Inflammatory macrophage treated with lipopolysaccharide for 1 hour (primary cell): ENCODE measurements around the gene YEATS2.
"Not testable (repeated sequence)": the region's sequence is repeated elsewhere in the genome, so short reads cannot be mapped to it uniquely, and the experiment has no call there.

ENCODE experiments used
- DNase-seq, 2 donors: peaks; one replicate each; pipeline ENCODE4 v3.0.0-alpha.2; 2020 to 2022

Gene YEATS2

DNA sequence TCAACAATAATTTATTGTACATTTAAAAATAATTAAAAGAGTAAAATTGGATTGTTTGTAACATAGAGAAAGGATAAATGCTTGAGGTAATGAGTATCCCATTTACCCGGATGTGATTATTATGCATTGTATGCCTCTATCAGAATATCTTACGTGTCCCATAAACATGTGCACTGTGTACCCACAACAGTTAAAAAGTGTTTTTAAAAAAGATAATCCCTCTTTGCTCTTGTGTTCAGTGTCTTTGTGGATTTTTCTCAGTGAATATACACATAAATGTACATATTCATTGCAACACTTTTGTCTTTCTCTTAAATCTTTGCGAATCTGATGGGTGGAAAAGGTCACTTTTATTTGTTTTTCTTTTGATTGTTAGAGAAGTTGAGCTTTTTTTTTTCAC lies 20.4 kb downstream of the YEATS2 start:
- no peak for DNase-seq

DNA sequence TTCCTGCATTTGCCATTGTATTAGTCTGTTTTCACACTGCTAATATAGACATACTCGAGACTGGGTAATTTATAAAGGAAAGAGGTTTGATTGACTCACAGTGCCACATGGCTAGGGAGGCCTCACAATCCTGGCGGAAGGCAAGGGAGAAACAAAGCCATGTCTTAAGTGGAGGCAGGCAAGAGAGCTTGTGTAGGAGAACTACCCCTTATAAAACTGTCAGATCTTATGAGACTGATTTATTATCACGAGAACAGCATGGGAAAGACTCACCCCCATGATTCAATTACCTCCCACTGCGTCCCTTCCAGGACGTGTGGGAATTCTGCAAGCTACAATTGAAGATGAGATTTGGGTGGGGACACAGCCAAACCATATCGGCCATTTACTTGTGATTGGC lies 27.8 kb downstream of the YEATS2 start:
- DNase-seq, result no peak

GRCh38 chr3:183728204-183728603 lies 30.6 kb downstream of the YEATS2 start:
- no peak for DNase-seq

DNA sequence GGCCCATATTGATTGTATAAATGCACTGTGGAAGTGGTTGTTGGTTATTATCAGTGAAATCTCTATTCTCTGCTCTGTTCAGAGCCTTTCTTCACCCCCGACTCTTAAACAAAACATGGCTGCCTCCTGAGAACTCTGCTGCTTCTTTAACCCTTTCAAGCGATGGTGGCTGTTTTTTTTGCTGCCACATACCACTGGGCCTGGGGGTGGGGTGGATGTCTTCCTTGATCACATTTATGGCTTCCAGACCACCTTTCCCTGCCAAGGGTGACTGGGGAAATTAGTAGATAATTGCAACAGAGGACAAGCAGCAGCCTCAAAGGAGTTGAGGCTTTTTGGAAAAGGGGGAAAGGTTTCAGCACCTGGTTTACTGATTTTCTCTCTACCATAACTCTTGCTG lies 32.8 kb downstream of the YEATS2 start:
- DNase-seq, result no peak

DNA sequence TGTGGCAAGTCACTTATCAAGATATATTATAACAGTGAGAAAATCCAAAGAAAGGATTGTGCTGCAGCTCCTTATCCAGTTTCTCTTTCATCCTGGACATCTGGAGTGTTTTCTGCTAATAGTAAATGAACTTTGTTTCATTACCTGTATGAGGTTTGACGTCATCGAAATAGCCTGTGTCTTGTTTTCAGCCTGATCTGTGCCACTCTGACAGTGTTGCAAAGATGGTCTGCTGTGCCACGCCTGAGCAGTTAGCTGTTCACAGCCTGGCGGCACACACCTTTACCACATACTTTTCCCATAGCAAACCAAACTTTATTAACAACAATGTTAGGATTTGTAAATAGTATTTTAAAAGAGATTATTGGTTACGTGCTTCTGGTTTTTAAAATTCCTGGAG lies 34.0 kb downstream of the YEATS2 start:
- no peak for DNase-seq

DNA sequence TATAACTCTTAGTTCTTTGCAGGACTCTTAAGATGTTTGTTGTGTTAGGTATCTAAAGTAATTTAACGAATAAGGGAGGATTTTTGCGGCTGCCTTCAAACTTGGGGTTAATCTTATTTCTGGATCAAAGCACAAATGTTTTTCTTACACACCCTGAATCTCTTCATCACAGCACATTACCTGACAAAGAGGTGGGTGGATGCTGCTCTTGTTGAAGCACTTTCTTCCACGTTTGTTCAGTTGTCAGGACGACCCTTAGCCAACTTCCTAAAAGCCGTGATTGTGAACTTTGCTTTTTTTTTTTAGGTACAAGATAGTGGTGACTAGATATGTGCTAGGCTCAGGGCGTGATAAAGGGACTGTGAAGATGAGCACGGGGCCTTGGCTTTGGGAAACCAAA lies 36.0 kb downstream of the YEATS2 start:
- DNase-seq, result no peak

- no peak for DNase-seq
Observed at GRCh38 chr3:183734750-183735494, 37.3 kb downstream of the YEATS2 start.

- DNase-seq, result no peak
Observed at GRCh38 chr3:183737116-183737515, 39.5 kb downstream of the YEATS2 start.

DNA sequence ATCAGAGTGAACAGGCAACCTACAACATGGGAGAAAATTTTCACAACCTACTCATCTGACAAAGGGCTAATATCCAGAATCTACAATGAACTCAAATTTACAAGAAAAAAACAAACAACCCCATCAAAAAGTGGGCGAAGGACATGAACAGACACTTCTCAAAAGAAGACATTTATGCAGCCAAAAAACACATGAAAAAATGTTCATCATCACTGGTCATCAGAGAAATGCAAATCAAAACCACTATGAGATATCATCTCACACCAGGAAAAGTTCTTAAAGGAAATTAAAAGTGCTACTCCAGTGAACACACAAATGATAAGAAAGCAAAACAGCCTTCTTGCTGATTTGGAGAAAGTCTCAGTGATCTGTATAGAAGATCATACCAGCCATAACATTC lies 42.6 kb downstream of the YEATS2 start:
- not testable (repeated sequence) for DNase-seq

- no peak for DNase-seq
Observed at GRCh38 chr3:183743231-183743630, 45.6 kb downstream of the YEATS2 start.

GRCh38 chr3:183745300-183746098 lies 47.9 kb downstream of the YEATS2 start:
- DNase-seq, result no peak

- DNase-seq, result no peak
Observed at GRCh38 chr3:183754052-183754451, 56.5 kb downstream of the YEATS2 start.

DNA sequence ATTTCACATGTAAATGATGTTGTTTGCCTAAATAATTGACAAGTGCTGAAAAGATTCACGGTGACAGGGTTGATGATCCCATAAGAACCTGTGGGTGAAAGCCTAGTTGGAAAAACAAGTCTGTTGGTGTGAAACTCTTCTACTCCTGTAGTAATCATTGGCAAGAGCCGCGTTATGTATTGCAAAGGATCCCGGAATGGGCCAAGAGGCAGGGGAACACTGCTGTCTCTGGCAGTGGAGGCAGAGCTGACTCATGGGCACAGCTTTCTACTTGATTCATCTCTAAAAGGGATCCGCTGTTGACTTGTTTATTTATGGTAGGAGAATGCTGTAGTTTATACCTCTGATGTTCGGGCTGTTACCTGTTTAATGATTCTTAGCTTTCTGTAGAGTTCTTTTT lies 64.7 kb downstream of the YEATS2 start:
- DNase-seq, result no peak

- no peak for DNase-seq
Observed at GRCh38 chr3:183764847-183765731, 67.5 kb downstream of the YEATS2 start.

GRCh38 chr3:183766107-183766506 lies 68.5 kb downstream of the YEATS2 start:
- DNase-seq, result no peak

GRCh38 chr3:183766745-183767606 lies 69.4 kb downstream of the YEATS2 start:
- DNase-seq, result peak; percentile 41 to 78

GRCh38 chr3:183768114-183768513 lies 70.5 kb downstream of the YEATS2 start:
- DNase-seq, result no peak

DNA sequence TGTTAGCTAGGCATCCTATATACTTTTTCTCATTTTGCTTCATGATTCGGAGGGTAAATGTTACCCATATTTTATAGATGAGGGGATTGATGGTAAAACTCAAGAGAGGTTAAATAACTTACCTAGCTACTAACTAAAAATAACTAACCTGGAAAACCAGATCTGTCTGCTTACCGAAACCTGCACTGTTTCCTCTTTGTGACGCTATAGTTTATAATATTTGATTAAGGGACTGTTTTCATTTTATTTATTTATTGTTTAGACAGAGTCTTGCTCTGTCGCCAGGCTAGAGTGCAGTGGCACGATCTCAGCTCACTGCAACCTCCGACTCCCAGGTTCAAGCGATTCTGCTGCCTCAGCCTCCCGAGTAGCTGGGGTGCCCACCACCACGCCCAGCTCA lies 71.9 kb downstream of the YEATS2 start:
- no peak for DNase-seq

DNA sequence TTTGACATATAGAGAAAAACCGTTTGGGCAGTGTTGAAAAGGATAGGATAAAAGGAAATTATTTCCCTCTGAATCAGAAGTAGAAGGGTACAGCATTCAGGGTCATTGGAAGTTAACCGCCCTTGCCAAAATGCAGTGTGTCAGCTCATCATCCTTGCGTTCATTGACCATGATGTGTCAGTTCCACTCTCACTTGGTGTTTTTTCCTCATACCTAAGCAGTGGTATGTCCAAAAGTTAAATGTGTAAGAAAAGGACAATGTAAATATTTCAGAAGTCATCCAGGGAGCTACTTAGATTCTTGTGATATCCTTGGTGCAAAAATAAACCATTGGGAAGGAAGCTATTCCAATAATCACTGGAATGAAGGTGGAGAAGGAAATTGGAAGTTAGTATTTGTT lies 77.0 kb downstream of the YEATS2 start:
- no peak for DNase-seq

- no peak for DNase-seq
Observed at GRCh38 chr3:183775781-183776180, 78.2 kb downstream of the YEATS2 start.

GRCh38 chr3:183776451-183776850 lies 78.9 kb downstream of the YEATS2 start:
- DNase-seq, result peak; percentile 8 to 21

DNA sequence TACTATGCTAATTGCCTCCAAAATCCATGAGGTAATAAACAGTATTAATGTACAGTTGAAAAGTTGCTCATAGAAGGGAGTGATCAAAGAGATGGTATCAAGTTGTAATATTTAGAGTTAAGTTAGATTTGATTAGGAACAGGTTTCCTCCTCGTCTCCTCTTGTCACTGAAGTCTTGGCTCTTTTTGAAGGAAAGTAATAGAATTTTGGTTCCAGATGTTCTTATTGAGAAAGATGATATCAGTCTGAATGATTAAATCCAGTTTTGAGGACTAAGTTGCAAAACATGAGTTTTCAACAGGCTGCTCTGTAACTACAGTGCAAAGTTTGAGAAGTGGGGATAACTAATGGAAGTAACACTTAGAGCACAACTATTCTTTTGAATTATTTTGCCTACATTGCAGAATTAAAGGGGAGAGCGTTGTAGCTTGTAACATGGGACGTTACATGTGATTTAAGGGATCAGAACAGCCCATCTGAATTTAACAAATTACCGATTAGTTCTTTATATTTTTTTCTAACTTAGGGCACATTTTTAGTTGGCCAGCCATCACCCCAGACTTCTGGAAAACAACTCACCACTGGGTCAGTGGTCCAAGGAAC lies 79.5 kb downstream of the YEATS2 start:
- DNase-seq, result no peak
